Smooth muscle cell (in vitro differentiated cells): Measurements from ENCODE around the gene DOCK6. TPM values are rescaled to one million over a fixed set of nuclear protein-coding genes. Genes with fewer than 3 reads are reported as not detected.

Source experiments
- DNase-seq: peaks from one replicate; lab custom pipeline; 2025; ENCODE audit not compliant: unreplicated experiment; lab: John Stamatoyannopoulos, UW
- H2AFZ ChIP-seq: fragments of 200-600 bp; sonication (generic); 2 replicates; pipeline ENCODE4 v1.6.0; 2016; ENCODE audit warnings: antibody characterized with exemption, low read depth, mild to moderate bottlenecking
- H3F3A ChIP-seq: fragments of 200-600 bp; sonication (generic); 2 replicates; pipeline ENCODE4 v1.6.0; 2017; ENCODE audit warnings: antibody characterized with exemption, low read depth
- H3K27ac ChIP-seq: fragments of 200-600 bp; sonication (generic); 2 replicates; pipeline ENCODE4 v1.5.1; 2016; ENCODE audit warnings: low read depth, mild to moderate bottlenecking
- H3K27me3 ChIP-seq: fragments of 200-600 bp; sonication (generic); 2 replicates; pipeline ENCODE4 v1.6.1; 2016; ENCODE audit warnings: low read depth, mild to moderate bottlenecking
- H3K36me3 ChIP-seq: fragments of 200-600 bp; sonication (generic); 2 replicates; pipeline ENCODE4 v1.5.1; 2016; ENCODE audit warnings: low read depth
- H3K4me1 ChIP-seq: fragments of 200-600 bp; sonication (generic); 2 replicates; pipeline ENCODE4 v1.5.1; 2016; ENCODE audit warnings: low read depth
- H3K4me2 ChIP-seq: fragments of 200-600 bp; sonication (generic); 2 replicates; pipeline ENCODE4 v1.6.0; 2016; ENCODE audit warnings: mild to moderate bottlenecking
- H3K4me3 ChIP-seq: fragments of 200-600 bp; sonication (generic); 2 replicates; pipeline ENCODE4 v1.5.1; 2016; ENCODE audit warnings: mild to moderate bottlenecking
- H3K79me2 ChIP-seq: fragments of 200-600 bp; sonication (generic); 2 replicates; pipeline ENCODE4 v1.6.0; 2016; ENCODE audit warnings: low read depth, mild to moderate bottlenecking
- H3K9ac ChIP-seq: fragments of 200-600 bp; sonication (generic); 2 replicates; pipeline ENCODE4 v1.6.0; 2016; ENCODE audit warnings: low read depth
- H3K9me3 ChIP-seq: fragments of 200-600 bp; sonication (generic); replicated peaks from 2 replicates; pipeline ENCODE4 v1.5.1; 2016; ENCODE audit warnings: low read depth
- H4K20me1 ChIP-seq: fragments of 200-600 bp; sonication (generic); 2 replicates; pipeline ENCODE4 v1.6.0; 2016; ENCODE audit warnings: low read depth
- WGBS: methylation state at CpG from one replicate; pipeline ENCODE4 v1.1.7; 2016; ENCODE audit warnings: low lambda C conversion rate; 5-methylcytosine and 5-hydroxymethylcytosine counted together
- polyA plus RNA-seq: library from polyadenylated mRNA; unstranded; fragments of >200 nt; fragmentation: Nextera tagmentation; extraction: Ambion mirVana; gene quantifications from 2 replicates; pipeline ENCODE4 v1.2.1, GENCODE V29; 2016
- total RNA-seq: library from RNA; depleted of rRNA; stranded (reverse); fragments of >200 nt; gene quantifications from 2 replicates; pipeline ENCODE4 v1.2.3, GENCODE V29; 2014
- TF ChIP-seq, protein P1 (sequence below): fragments of 200-600 bp; sonication (generic); IDR thresholded peaks from 2 replicates; pipeline ENCODE4 v1.5.1; 2017; ENCODE audit warnings: borderline replicate concordance, mild to moderate bottlenecking, antibody characterized with exemption; ENCODE audit not compliant: insufficient read depth, poor library complexity, severe bottlenecking

Gene DOCK6
- total and polyA plus RNA-seq, 2 experiments from 2014 or later: 13.8 to 14.8 TPM

DNA sequence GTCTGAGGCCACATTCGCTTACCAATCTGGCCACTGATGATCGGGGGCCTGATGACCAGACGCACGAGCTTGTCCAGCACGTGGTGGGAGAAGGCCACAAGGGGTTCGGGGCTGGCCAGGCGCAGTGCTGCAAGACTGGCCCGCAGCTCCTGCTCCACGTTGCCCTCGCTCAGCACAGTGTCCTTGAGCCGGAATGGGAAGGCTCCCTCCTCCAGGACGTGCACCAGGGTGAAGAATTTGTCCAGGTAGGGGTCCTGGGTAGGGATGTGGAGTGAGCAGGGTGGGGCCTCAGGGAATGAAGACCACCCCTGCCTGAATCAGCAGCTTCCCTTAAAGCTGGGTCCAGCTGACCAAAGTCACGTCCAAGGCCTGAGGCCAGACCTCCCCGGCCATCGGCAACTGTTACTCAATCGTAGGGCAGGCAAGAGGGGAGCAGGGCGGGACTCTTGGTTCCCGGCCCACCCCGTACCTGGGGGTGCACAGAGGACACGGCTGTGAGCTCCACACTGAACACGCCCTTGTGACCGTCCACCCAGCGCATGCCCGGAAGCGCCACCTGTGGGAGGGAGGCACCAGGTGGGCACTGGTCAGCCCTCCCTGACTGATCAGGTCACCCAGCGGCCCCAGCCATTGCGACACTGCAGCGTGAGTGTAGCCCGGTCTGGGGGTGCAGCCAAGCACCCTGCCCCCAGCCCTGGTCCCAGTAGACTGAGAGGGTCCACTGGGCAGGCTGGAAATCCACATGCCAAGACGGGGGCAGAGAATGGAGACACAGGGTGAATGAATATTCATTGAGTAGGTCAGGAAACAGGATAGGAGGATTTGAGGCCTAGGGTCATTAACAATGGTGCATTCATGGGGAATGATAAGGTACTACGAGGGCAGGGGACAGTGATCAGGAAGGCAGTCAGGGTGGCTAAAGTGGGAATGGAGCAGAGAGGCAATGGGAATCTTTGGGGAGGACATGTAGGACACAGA, 25.7 kb downstream of the DOCK6 start:
- Histone ChIP-seq H2AFZ (no peak overlapping the region), H3K4me1 (no peaks in the 10 kb centered on the region), H3K9ac (no peak overlapping the region), H3K4me3 (no peak overlapping the region), H3K9me3 (no peaks in the 10 kb centered on the region), H3K4me2 (no peak overlapping the region), H3K27ac (no peak overlapping the region), H3F3A (no peaks in the 10 kb centered on the region), H3K79me2 (no peaks in the 10 kb centered on the region), H4K20me1 (no peaks in the 10 kb centered on the region), H3K36me3 (no peaks in the 10 kb centered on the region), H3K27me3 (no peaks in the 10 kb centered on the region)
- no peak for DNase-seq
- TF ChIP-seq, protein P1, sequence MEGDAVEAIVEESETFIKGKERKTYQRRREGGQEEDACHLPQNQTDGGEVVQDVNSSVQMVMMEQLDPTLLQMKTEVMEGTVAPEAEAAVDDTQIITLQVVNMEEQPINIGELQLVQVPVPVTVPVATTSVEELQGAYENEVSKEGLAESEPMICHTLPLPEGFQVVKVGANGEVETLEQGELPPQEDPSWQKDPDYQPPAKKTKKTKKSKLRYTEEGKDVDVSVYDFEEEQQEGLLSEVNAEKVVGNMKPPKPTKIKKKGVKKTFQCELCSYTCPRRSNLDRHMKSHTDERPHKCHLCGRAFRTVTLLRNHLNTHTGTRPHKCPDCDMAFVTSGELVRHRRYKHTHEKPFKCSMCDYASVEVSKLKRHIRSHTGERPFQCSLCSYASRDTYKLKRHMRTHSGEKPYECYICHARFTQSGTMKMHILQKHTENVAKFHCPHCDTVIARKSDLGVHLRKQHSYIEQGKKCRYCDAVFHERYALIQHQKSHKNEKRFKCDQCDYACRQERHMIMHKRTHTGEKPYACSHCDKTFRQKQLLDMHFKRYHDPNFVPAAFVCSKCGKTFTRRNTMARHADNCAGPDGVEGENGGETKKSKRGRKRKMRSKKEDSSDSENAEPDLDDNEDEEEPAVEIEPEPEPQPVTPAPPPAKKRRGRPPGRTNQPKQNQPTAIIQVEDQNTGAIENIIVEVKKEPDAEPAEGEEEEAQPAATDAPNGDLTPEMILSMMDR: no peak
- WGBS: 96% methylated on average over 31 of the region's 31 CpGs

DNA sequence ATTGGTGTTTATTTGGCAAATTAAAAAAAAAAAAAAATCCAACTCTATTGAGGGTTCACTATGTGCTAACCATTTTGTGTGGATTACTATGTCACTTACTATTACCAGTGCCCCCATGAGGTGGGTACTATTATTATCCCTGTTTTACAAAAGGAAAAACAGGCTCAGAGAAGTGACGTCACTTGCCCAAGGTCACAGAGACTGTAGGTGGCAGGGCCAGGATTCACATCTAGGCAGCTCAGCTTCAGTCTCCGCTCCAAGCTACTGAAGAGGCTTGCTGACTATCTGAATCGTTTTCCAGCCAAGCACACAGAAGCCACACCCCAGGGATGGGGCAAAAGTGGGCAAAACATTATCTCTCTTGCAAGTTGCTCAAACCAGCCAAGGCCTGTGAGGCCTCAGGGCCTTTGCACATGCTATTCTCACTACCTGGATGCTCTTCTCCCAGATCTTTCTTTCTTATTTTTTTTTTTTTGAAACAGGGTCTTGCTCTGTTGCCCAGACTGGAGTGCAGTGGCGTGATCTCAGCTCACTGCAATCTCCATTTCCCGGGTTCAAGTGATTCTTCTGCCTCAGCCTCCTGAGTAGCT, 27.7 kb downstream of the DOCK6 start:
- no peaks in the 10 kb centered on the region for H3F3A ChIP-seq
- no peaks in the 10 kb centered on the region for H3K79me2 ChIP-seq
- TF ChIP-seq, protein P1: no peak
- no peak overlapping the region for H3K9ac ChIP-seq
- no peaks in the 10 kb centered on the region for H3K9me3 ChIP-seq
- no peak overlapping the region for H3K4me3 ChIP-seq
- H3K36me3 ChIP-seq: no peaks in the 10 kb centered on the region
- H3K4me1 ChIP-seq: no peaks in the 10 kb centered on the region
- no peak for DNase-seq
- no peak overlapping the region for H3K27ac ChIP-seq
- no peak overlapping the region for H3K4me2 ChIP-seq
- H4K20me1 ChIP-seq: no peaks in the 10 kb centered on the region
- H3K27me3 ChIP-seq: no peaks in the 10 kb centered on the region
- H2AFZ ChIP-seq: no peak overlapping the region
- WGBS: 96% methylated on average over 5 of the region's 5 CpGs

DNA sequence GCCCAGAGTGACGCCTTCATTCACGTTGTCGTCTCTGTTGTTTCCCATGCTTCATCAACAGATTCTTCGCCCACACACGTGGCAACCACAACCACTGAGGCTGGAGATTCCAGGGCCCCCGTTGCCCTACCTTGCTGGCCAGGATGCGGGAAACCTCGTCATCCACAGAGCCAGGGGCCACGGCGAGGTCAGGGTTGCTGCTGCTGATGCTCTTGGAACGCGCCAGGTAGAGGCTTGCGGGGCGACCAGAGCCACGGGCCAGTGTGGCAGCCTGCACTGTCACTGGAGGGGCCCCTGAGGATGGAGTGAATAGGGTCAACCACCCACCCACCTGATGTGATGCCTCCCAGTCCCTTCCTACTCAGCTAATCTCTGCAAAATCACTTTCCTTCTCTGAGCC, 29.3 kb downstream of the DOCK6 start:
- H3K9me3 ChIP-seq: no peaks in the 10 kb centered on the region
- no peaks in the 10 kb centered on the region for H3K27me3 ChIP-seq
- no peak overlapping the region for H3K4me2 ChIP-seq
- no peaks in the 10 kb centered on the region for H3K36me3 ChIP-seq
- H3K9ac ChIP-seq: no peak overlapping the region
- H2AFZ ChIP-seq: no peak overlapping the region
- TF ChIP-seq, protein P1: no peak
- H4K20me1 ChIP-seq: no peaks in the 10 kb centered on the region
- DNase-seq: no peak
- 97% methylated on average over 15 of the region's 15 CpGs for WGBS
- H3F3A ChIP-seq: no peaks in the 10 kb centered on the region
- H3K27ac ChIP-seq: no peak overlapping the region
- no peaks in the 10 kb centered on the region for H3K79me2 ChIP-seq
- H3K4me1 ChIP-seq: no peaks in the 10 kb centered on the region
- H3K4me3 ChIP-seq: no peak overlapping the region
